IMR-90 (cell line): ENCODE measurements around the gene DEPDC5. TPM values are rescaled to one million over a fixed set of nuclear protein-coding genes. Genes with fewer than 3 reads are reported as not detected.

ENCODE experiments used
- ATAC-seq: fragments of 200-7000 bp; cut with Tn5 transposase; 2 replicates; pipeline ENCODE4 v1.9.1; 2020; ENCODE audit warnings: low read depth, mild to moderate bottlenecking, moderate library complexity
- BruUV-seq: library from RNA; stranded (reverse); fragments of 400-500 nt; replicated peaks from 2 replicates; lab custom pipeline; 2021; lab: Mats Ljungman, UMichigan
- CTCF ChIA-PET: fragments of 300-600 bp; formaldehyde crosslinking; extraction: SDS; loops from one replicate; lab custom pipeline; 2021; ENCODE audit warnings: antibody characterized with exemption; lab: Yijun Ruan, JAX
- POLR2A ChIA-PET: fragments of 300-600 bp; sonication (Branson Sonifier 250); formaldehyde crosslinking; loops from one replicate; lab custom pipeline; 2022; ENCODE audit warnings: antibody characterized with exemption; ENCODE audit not compliant: unreplicated experiment; lab: Charles Lee
- DNase-seq: peaks from one replicate; pipeline ENCODE4 v3.0.0; 2013
- H2AFZ ChIP-seq: replicated peaks from 2 replicates; pipeline ENCODE3; 2013; ENCODE audit warnings: low read length, mild to moderate bottlenecking; ENCODE audit not compliant: poor library complexity
- H2AK5ac ChIP-seq: 2 replicates; pipeline ENCODE4 v1.6.1; 2013; ENCODE audit warnings: low read depth, low read length, inconsistent platforms
- H2AK9ac ChIP-seq: replicated peaks from 2 replicates; pipeline ENCODE3; 2013; ENCODE audit warnings: mild to moderate bottlenecking, low read depth, low read length, moderate library complexity; ENCODE audit not compliant: poor library complexity
- H2BK120ac ChIP-seq: 2 replicates; pipeline ENCODE4 v1.6.1; 2013; ENCODE audit warnings: low read depth, low read length, inconsistent platforms
- H2BK15ac ChIP-seq: 3 replicates; pipeline ENCODE4 v1.6.1; 2013; ENCODE audit warnings: low read depth, low read length, inconsistent platforms
- H2BK20ac ChIP-seq: 2 replicates; pipeline ENCODE4 v1.6.1; 2013; ENCODE audit warnings: low read depth, mild to moderate bottlenecking, inconsistent platforms, low read length, moderate library complexity
- H2BK5ac ChIP-seq: 2 replicates; pipeline ENCODE4 v1.6.1; 2013; ENCODE audit warnings: mild to moderate bottlenecking, low read depth, low read length, inconsistent platforms; ENCODE audit not compliant: poor library complexity, severe bottlenecking
- H3K14ac ChIP-seq: replicated peaks from 2 replicates; pipeline ENCODE4 v1.6.1; 2013; ENCODE audit warnings: low read depth, low read length, inconsistent platforms
- H3K18ac ChIP-seq: 2 replicates; pipeline ENCODE4 v1.6.1; 2013; ENCODE audit warnings: low read depth, low read length, control low read depth
- H3K23ac ChIP-seq: 2 replicates; pipeline ENCODE4 v1.6.1; 2013; ENCODE audit warnings: low read depth, low read length, inconsistent platforms
- H3K27ac ChIP-seq: 2 replicates; pipeline ENCODE4 v1.5.1; 2013; ENCODE audit warnings: mild to moderate bottlenecking, control low read depth, low read length; ENCODE audit not compliant: insufficient read depth
- H3K27me3 ChIP-seq: 2 replicates; pipeline ENCODE4 v1.6.1; 2013; ENCODE audit warnings: low read length; ENCODE audit not compliant: control insufficient read depth, insufficient read depth
- H3K36me3 ChIP-seq: 2 replicates; pipeline ENCODE4 v1.6.1; 2013; ENCODE audit warnings: low read length, mixed read lengths; ENCODE audit not compliant: control insufficient read depth, insufficient read depth
- H3K4ac ChIP-seq: 2 replicates; pipeline ENCODE4 v1.6.1; 2013; ENCODE audit warnings: low read depth, low read length, inconsistent platforms
- H3K4me1 ChIP-seq: 2 replicates; pipeline ENCODE4 v1.6.1; 2013; ENCODE audit warnings: low read length, mixed read lengths; ENCODE audit not compliant: control insufficient read depth, insufficient read depth
- H3K4me2 ChIP-seq: 2 replicates; pipeline ENCODE4 v1.6.1; 2013; ENCODE audit warnings: low read depth, mild to moderate bottlenecking, control low read depth, low read length, moderate library complexity
- H3K4me3 ChIP-seq: 2 replicates; pipeline ENCODE4 v1.5.1; 2013; ENCODE audit warnings: low read depth, mild to moderate bottlenecking, control low read depth, low read length, moderate library complexity; ENCODE audit not compliant: insufficient read depth
- H3K56ac ChIP-seq: 2 replicates; pipeline ENCODE4 v1.6.1; 2013; ENCODE audit warnings: low read length, inconsistent platforms; ENCODE audit not compliant: insufficient read depth; ENCODE audit errors: extremely low read depth
- H3K79me1 ChIP-seq, 2 experiments: 2 replicates each; pipeline ENCODE4 v1.6.1; 2013; ENCODE audit warnings: low read length in 2 of 2, inconsistent platforms in 1 of 2, low read depth in 1 of 2
- H3K9ac ChIP-seq: 2 replicates; pipeline ENCODE4 v1.6.1; 2013; ENCODE audit warnings: low read depth, low read length, control low read depth
- H3K9me1 ChIP-seq: 2 replicates; pipeline ENCODE4 v1.6.1; 2013; ENCODE audit warnings: low read length, inconsistent platforms; ENCODE audit not compliant: insufficient read depth
- H3K9me3 ChIP-seq: 2 replicates; pipeline ENCODE4 v1.6.1; 2013; ENCODE audit warnings: low read length; ENCODE audit not compliant: control insufficient read depth, insufficient read depth
- H4K20me1 ChIP-seq: 2 replicates; pipeline ENCODE4 v1.6.1; 2013; ENCODE audit warnings: low read length, inconsistent platforms; ENCODE audit not compliant: insufficient read depth
- H4K5ac ChIP-seq: 2 replicates; pipeline ENCODE4 v1.6.1; 2013; ENCODE audit warnings: mild to moderate bottlenecking, low read depth, low read length, control low read depth
- H4K8ac ChIP-seq, 2 experiments: 2 replicates each; pipeline ENCODE4 v1.6.1; 2013; ENCODE audit warnings: low read depth in 2 of 2, low read length in 2 of 2, control low read depth in 1 of 2, inconsistent platforms in 1 of 2
- H4K91ac ChIP-seq: 2 replicates; pipeline ENCODE4 v1.6.1; 2013; ENCODE audit warnings: low read depth, low read length, inconsistent platforms; ENCODE audit not compliant: insufficient read depth
- BHLHE40 ChIP-seq: fragments of 150-350 bp; IDR thresholded peaks from 2 replicates; pipeline ENCODE4 v1.6.1; 2016; ENCODE audit warnings: mild to moderate bottlenecking, low read depth, low read length
- CEBPB ChIP-seq: IDR thresholded peaks from 2 replicates; pipeline ENCODE4 v1.6.1; 2012; ENCODE audit warnings: low read depth, low read length, improper control_type of control experiment
- CHD1 ChIP-seq: IDR thresholded peaks from 2 replicates; pipeline ENCODE4 v1.6.1; 2012; ENCODE audit warnings: low read depth, low read length, improper control_type of control experiment
- CTCF ChIP-seq: conservative IDR thresholded peaks from 2 replicates; pipeline ENCODE4 v1.5.1; 2012; ENCODE audit warnings: mild to moderate bottlenecking, low read depth, low read length, improper control_type of control experiment
- ELK1 ChIP-seq: fragments of 150-350 bp; IDR thresholded peaks from 2 replicates; pipeline ENCODE4 v1.6.1; 2016; ENCODE audit warnings: low read depth, mild to moderate bottlenecking, low read length, moderate library complexity, borderline replicate concordance
- FOS ChIP-seq: fragments of 150-350 bp; IDR thresholded peaks from 2 replicates; pipeline ENCODE4 v1.6.1; 2016; ENCODE audit warnings: low read depth, low read length
- MAFK ChIP-seq: IDR thresholded peaks from 2 replicates; pipeline ENCODE4 v1.6.1; 2012; ENCODE audit warnings: low read depth, low read length, improper control_type of control experiment
- MAZ ChIP-seq: IDR thresholded peaks from 2 replicates; pipeline ENCODE4 v1.6.1; 2012; ENCODE audit warnings: low read depth, mild to moderate bottlenecking, low read length, improper control_type of control experiment, moderate library complexity, borderline replicate concordance
- MXI1 ChIP-seq: IDR thresholded peaks from 2 replicates; pipeline ENCODE4 v1.6.1; 2012; ENCODE audit warnings: low read depth, mild to moderate bottlenecking, low read length, moderate library complexity, borderline replicate concordance
- NFE2L2 ChIP-seq: fragments of 150-350 bp; IDR thresholded peaks from 2 replicates; pipeline ENCODE4 v1.6.1; 2016; ENCODE audit warnings: low read depth, mild to moderate bottlenecking, low read length
- POLR2A ChIP-seq: IDR thresholded peaks from 2 replicates; pipeline ENCODE4 v1.6.1; 2012; ENCODE audit warnings: mild to moderate bottlenecking, low read depth, low read length
- RAD21 ChIP-seq: IDR thresholded peaks from 2 replicates; pipeline ENCODE4 v1.6.1; 2012; ENCODE audit warnings: low read length, improper control_type of control experiment
- RCOR1 ChIP-seq: IDR thresholded peaks from 2 replicates; pipeline ENCODE4 v1.6.1; 2012; ENCODE audit warnings: mild to moderate bottlenecking, low read length, improper control_type of control experiment; ENCODE audit not compliant: insufficient replicate concordance
- RFX5 ChIP-seq: IDR thresholded peaks from 2 replicates; pipeline ENCODE4 v1.8.0; 2012; ENCODE audit warnings: low read depth, mild to moderate bottlenecking, low read length, moderate library complexity
- SMC3 ChIP-seq: fragments of 150-350 bp; IDR thresholded peaks from 2 replicates; pipeline ENCODE4 v1.6.1; 2016; ENCODE audit warnings: low read depth, mild to moderate bottlenecking, antibody characterized with exemption, low read length, moderate library complexity
- USF2 ChIP-seq: fragments of 150-350 bp; IDR thresholded peaks from 2 replicates; pipeline ENCODE4 v1.6.1; 2017; ENCODE audit warnings: mild to moderate bottlenecking, antibody characterized with exemption, low read length, low read depth
- WGBS, 2 experiments: methylation state at CpG; one replicate each; pipeline versions ENCODE4 v1.1.5 to v1.1.7; 2013; ENCODE audit warnings: missing lambda C conversion rate in 2 of 2; ENCODE audit not compliant: insufficient read length in 1 of 2; ENCODE audit errors: extremely low coverage in 2 of 2; 5-methylcytosine and 5-hydroxymethylcytosine counted together
- dilution Hi-C: fragments of 300-500 bp; cut with HindIII; formaldehyde crosslinking; loops from one replicate; pipeline ENCODE4 v1.14.3; 2018; ENCODE audit warnings: low sequenced_read_pairs; ENCODE audit not compliant: unreplicated experiment
- in situ Hi-C: fragments of 300-500 bp; cut with MboI; formaldehyde crosslinking; loops from 3 replicates; pipeline ENCODE4 v1.14.3; 2019; ENCODE audit warnings: low sequenced_read_pairs, inconsistent platforms, mixed read lengths
- intact Hi-C: fragments of 100-400 bp; cut with micrococcal nuclease; formaldehyde crosslinking; loops from 2 replicates; pipeline ENCODE4 v1.10.0; 2022
- polyA plus RNA-seq, 3 experiments: library from polyadenylated mRNA; depleted of rRNA; stranded (reverse); fragments of >200 nt; gene quantifications; 2 replicates each; pipeline ENCODE4 v1.2.3, GENCODE V29; 2012; ENCODE audit warnings: low replicate concordance in 1 of 3
- total RNA-seq: library from RNA; depleted of rRNA; stranded (reverse); fragments of >200 nt; gene quantifications from 2 replicates; pipeline ENCODE4 v1.2.3, GENCODE V29; 2012

DEPDC5 gene
- total and polyA plus RNA-seq, 2 of the 4 experiments (the other 2 are of a cell fraction): 6.6 to 12.9 TPM

GRCh38 chr22:31938296-31938695 lies 184.5 kb downstream of the DEPDC5 start:
- Histone ChIP-seq H3K23ac (no peak overlapping the region), H3K9me1 (peaks cover 3% of the 10 kb centered on the region; the same call in 1 of the 2 replicates), H3K4me1 (no peaks in the 10 kb centered on the region), H3K14ac (no peak overlapping the region), H4K5ac (no peak overlapping the region), H4K91ac (no peak overlapping the region), H2AFZ (no peak overlapping the region), H3K36me3 (no peaks in the 10 kb centered on the region), H3K27ac (no peak overlapping the region), H2BK120ac (no peak overlapping the region), H2BK5ac (no peak overlapping the region), H2AK5ac (no peak overlapping the region), H2AK9ac (no peak overlapping the region), H3K27me3 (peaks cover 16% of the 10 kb centered on the region), H2BK15ac (no peak overlapping the region), H3K56ac (no peak overlapping the region), H4K8ac (no peak overlapping the region), H3K79me1 (no peaks in the 10 kb centered on the region), H2BK20ac (no peak overlapping the region), H3K18ac (no peak overlapping the region), H3K4ac (no peak overlapping the region), H3K4me3 (no peak overlapping the region), H3K9me3 (no peaks in the 10 kb centered on the region), H3K9ac (no peak overlapping the region), H4K20me1 (no peaks in the 10 kb centered on the region), H3K4me2 (no peak overlapping the region)
- intact Hi-C loops (no loop called here), in situ Hi-C loops (no loop called here), dilution Hi-C loops (no loop called here)
- ATAC-seq: no peak
- no peak for DNase-seq
- TF ChIP-seq CEBPB: no peak
- TF ChIP-seq SMC3: no peak
- no peak for TF ChIP-seq MAZ
- TF ChIP-seq RAD21: no peak
- no peak for TF ChIP-seq MXI1
- no peak for TF ChIP-seq CTCF
- no peak for TF ChIP-seq USF2
- TF ChIP-seq RFX5: no peak
- TF ChIP-seq CHD1: no peak
- TF ChIP-seq MAFK: no peak
- no peak for TF ChIP-seq ELK1
- TF ChIP-seq BHLHE40: no peak
- no peak for TF ChIP-seq RCOR1
- TF ChIP-seq POLR2A: no peak
- TF ChIP-seq NFE2L2: no peak
- no peak for TF ChIP-seq FOS
- 64% methylated on average over 4 of the region's 8 CpGs; no CpG with 5 or more reads in 1 of the 2 experiments for WGBS, 2 experiments
- CTCF ChIA-PET: no interaction called here
- POLR2A ChIA-PET: no interaction called here
- no TSS peak for BruUV-seq
